HL-60/S4 treated with retinoic acid at 250 ng/mL for 4 days and 3 days (cell line): Measurements from ENCODE around the gene NDUFA11.
"Not testable (repeated sequence)": the region's sequence is repeated elsewhere in the genome, so short reads cannot be mapped to it uniquely, and the experiment has no call there.

Source experiments
- in situ Hi-C: fragments of 300-500 bp; cut with MboI; formaldehyde crosslinking; loops from 2 replicates; pipeline ENCODE4 v1.7.0; 2022; ENCODE audit warnings: low sequenced_read_pairs

Gene NDUFA11

GRCh38 chr19:5891572-5891937, 12.0 kb downstream of the NDUFA11 start:
- in situ Hi-C loops: no loop called here

GRCh38 chr19:5890099-5890498, 13.5 kb downstream of the NDUFA11 start:
- in situ Hi-C loops: no loop called here

- in situ Hi-C loops: no loop called here
These were observed 14.2 kb downstream of the NDUFA11 start for GRCh38 chr19:5889288-5889971.

GRCh38 chr19:5884065-5884811, 19.4 kb downstream of the NDUFA11 start:
- in situ Hi-C loops: not testable (repeated sequence)

GRCh38 chr19:5883157-5883873, 20.3 kb downstream of the NDUFA11 start:
- in situ Hi-C loops: not testable (repeated sequence)

GRCh38 chr19:5882421-5882968, 21.1 kb downstream of the NDUFA11 start:
- in situ Hi-C loops: no loop called here

- in situ Hi-C loops: no loop called here
These were observed 21.9 kb downstream of the NDUFA11 start for GRCh38 chr19:5881543-5882299.

- in situ Hi-C loops: no loop called here
These were observed 22.9 kb downstream of the NDUFA11 start for GRCh38 chr19:5880604-5881078.

- in situ Hi-C loops: no loop called here
These were observed 23.4 kb downstream of the NDUFA11 start for GRCh38 chr19:5880196-5880595.

- in situ Hi-C loops: no loop called here
These were observed 25.7 kb downstream of the NDUFA11 start for GRCh38 chr19:5877882-5878281.

- in situ Hi-C loops: no loop called here
These were observed 26.2 kb downstream of the NDUFA11 start for GRCh38 chr19:5877427-5877826.

GRCh38 chr19:5874496-5874895, 29.1 kb downstream of the NDUFA11 start:
- in situ Hi-C loops: not testable (repeated sequence)

- in situ Hi-C loops: no loop called here
These were observed 29.9 kb downstream of the NDUFA11 start for GRCh38 chr19:5873617-5874199.

GRCh38 chr19:5870986-5871394, 32.6 kb downstream of the NDUFA11 start:
- in situ Hi-C loops: no loop called here

GRCh38 chr19:5867201-5868136, 36.1 kb downstream of the NDUFA11 start:
- in situ Hi-C loops: no loop called here

GRCh38 chr19:5865772-5866171, 37.8 kb downstream of the NDUFA11 start:
- in situ Hi-C loops: no loop called here

- in situ Hi-C loops: no loop called here
These were observed 38.7 kb downstream of the NDUFA11 start for GRCh38 chr19:5864725-5865486.

GRCh38 chr19:5864013-5864720, 39.4 kb downstream of the NDUFA11 start:
- in situ Hi-C loops: no loop called here
